GM12891 (cell line): Measurements from ENCODE around the gene PLA1A.

ENCODE experiments used
- POLR2A ChIP-seq: IDR thresholded peaks from 2 replicates; pipeline ENCODE4 v1.6.1; 2011; ENCODE audit warnings: low read depth, low read length, control low read depth
- POLR2AphosphoS5 ChIP-seq: IDR thresholded peaks from 2 replicates; pipeline ENCODE4 v1.6.1; 2011; ENCODE audit warnings: low read depth, low read length, control low read depth
- SPI1 ChIP-seq: IDR thresholded peaks from 2 replicates; pipeline ENCODE4 v1.6.1; 2011; ENCODE audit warnings: low read depth, low read length, control low read depth

DNA sequence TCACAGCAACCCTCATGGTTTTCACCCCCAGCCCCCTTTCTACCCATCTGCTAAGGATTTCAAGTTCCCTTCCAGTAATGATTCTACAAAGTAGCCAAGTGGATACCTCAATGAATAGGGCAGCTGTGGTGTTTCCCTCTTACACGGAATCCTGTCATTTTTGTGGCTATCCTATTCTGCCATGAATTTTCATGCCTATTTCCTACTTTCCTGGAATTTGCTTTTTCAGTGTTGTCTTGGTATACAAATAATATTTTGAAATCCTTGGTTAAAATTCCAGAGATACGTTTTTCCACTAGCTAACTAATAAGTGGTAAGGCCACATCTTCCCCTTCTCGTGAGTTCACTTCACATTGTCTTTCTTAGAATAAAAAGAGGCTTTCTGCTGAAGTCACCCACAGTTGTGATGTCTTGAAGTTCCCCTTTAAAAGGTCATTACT, 10.9 kb upstream of the PLA1A start:
- TF ChIP-seq SPI1 (no peak), POLR2A (no peak), POLR2AphosphoS5 (no peak)
